ENCODE data around the gene ZBTB3.

GRCh38 chr11:62787005-62787759 lies 33.2 kb upstream of the ZBTB3 start, which contains the start of gene TMEM179B:
- peak in 4 of 6 experiments; percentile 21 to 48 (median 36) for TF ChIP-seq CTCF (IDR thresholded peaks at IDR 0.05)
- TF ChIP-seq POLR2A (IDR thresholded peaks at IDR 0.05): peak; percentile 78 to 99
